H1 (cell line): ENCODE data around the gene CAST. TPM values are rescaled to one million over a fixed set of nuclear protein-coding genes. Genes with fewer than 3 reads are reported as not detected.

ENCODE experiments used
- ASH2L ChIP-seq: fragments of 200-600, 300-600 bp; sonication (generic); IDR thresholded peaks from one replicate; pipeline ENCODE4 v1.7.1; 2017; ENCODE audit warnings: low read length
- ATF2 ChIP-seq: IDR thresholded peaks from 2 replicates; pipeline ENCODE4 v1.6.1; 2012; ENCODE audit warnings: low read length, inconsistent platforms
- BACH1 ChIP-seq: IDR thresholded peaks from 2 replicates; pipeline ENCODE4 v1.6.1; 2012; ENCODE audit warnings: low read length, improper control_type of control experiment
- CBX8 ChIP-seq: fragments of 300-800, 300-1000 bp; sonication (generic); IDR thresholded peaks from 2 replicates; pipeline ENCODE4 v1.7.1; 2016; ENCODE audit warnings: low read depth, low read length, borderline replicate concordance
- CEBPB ChIP-seq: IDR thresholded peaks from 2 replicates; pipeline ENCODE4 v1.6.1; 2012; ENCODE audit warnings: low read depth, low read length
- CHD2 ChIP-seq: IDR thresholded peaks from 2 replicates; pipeline ENCODE4 v1.6.1; 2012; ENCODE audit warnings: low read length, improper control_type of control experiment
- CTCF ChIP-seq, 3 experiments: IDR thresholded peaks; 1 replicate in 2 of 3; 2 replicates in 1 of 3; pipeline versions ENCODE4 v1.5.1 to v1.6.1; 2011; ENCODE audit warnings: low read length in 3 of 3, mild to moderate bottlenecking in 3 of 3, inconsistent platforms in 2 of 3, low read depth in 1 of 3, moderate library complexity in 1 of 3; ENCODE audit not compliant: insufficient read depth in 1 of 3; ENCODE audit errors: control extremely low read depth in 1 of 3
- E2F6 ChIP-seq: IDR thresholded peaks from 2 replicates; pipeline ENCODE4 v1.6.1; 2012; ENCODE audit warnings: inconsistent platforms
- GTF2F1 ChIP-seq: IDR thresholded peaks from 2 replicates; pipeline ENCODE4 v1.6.1; 2012; ENCODE audit warnings: low read depth, low read length, improper control_type of control experiment, borderline replicate concordance
- HDAC6 ChIP-seq: IDR thresholded peaks from one replicate; pipeline ENCODE4 v1.7.1; 2012; ENCODE audit warnings: low read depth, mild to moderate bottlenecking, inconsistent platforms, low read length, moderate library complexity
- JUN ChIP-seq: IDR thresholded peaks from 2 replicates; pipeline ENCODE4 v1.6.1; 2011; ENCODE audit warnings: low read depth, mild to moderate bottlenecking, improper control_type of control experiment, low read length
- KDM1A ChIP-seq: fragments of 200-600, 300-600 bp; sonication (generic); IDR thresholded peaks from 2 replicates; pipeline ENCODE4 v1.7.1; 2016; ENCODE audit warnings: mild to moderate bottlenecking, low read length, borderline replicate concordance
- NRF1 ChIP-seq: IDR thresholded peaks from 2 replicates; pipeline ENCODE4 v1.6.1; 2011; ENCODE audit warnings: mild to moderate bottlenecking, low read depth, low read length, improper control_type of control experiment
- PHF8 ChIP-seq: fragments of 200-600 bp; sonication (generic); conservative IDR thresholded peaks from 2 replicates; pipeline ENCODE4 v1.7.1; 2012; ENCODE audit warnings: low read depth, mild to moderate bottlenecking, inconsistent platforms, low read length, moderate library complexity
- SIX5 ChIP-seq: IDR thresholded peaks from 2 replicates; pipeline ENCODE4 v1.6.1; 2011; ENCODE audit warnings: mild to moderate bottlenecking, low read depth, low read length
- SP4 ChIP-seq: IDR thresholded peaks from 2 replicates; pipeline ENCODE4 v1.6.1; 2012; ENCODE audit warnings: low read length, inconsistent platforms
- SRF ChIP-seq: IDR thresholded peaks from 2 replicates; pipeline ENCODE4 v1.6.1; 2011; ENCODE audit warnings: mild to moderate bottlenecking, low read depth, low read length, moderate library complexity
- TAF1 ChIP-seq: IDR thresholded peaks from 2 replicates; pipeline ENCODE4 v1.6.1; 2011; ENCODE audit warnings: mild to moderate bottlenecking, low read depth, low read length
- TBP ChIP-seq: IDR thresholded peaks from 2 replicates; pipeline ENCODE4 v1.6.1; 2011; ENCODE audit warnings: low read depth, low read length, improper control_type of control experiment
- TCF12 ChIP-seq: IDR thresholded peaks from 2 replicates; pipeline ENCODE4 v1.6.1; 2011; ENCODE audit warnings: low read depth, mild to moderate bottlenecking, low read length
- YY1 ChIP-seq: IDR thresholded peaks from 2 replicates; pipeline ENCODE4 v1.6.1; 2011; ENCODE audit warnings: low read depth, mild to moderate bottlenecking, low read length
- polyA plus RNA-seq, 7 experiments: library from polyadenylated mRNA; depleted of rRNA in 3 of 7; stranded (reverse) in 5 of 7; unstranded in 2 of 7; fragments of >200 nt in 5 of 7; fragments of 200-250 nt in 2 of 7; gene quantifications; 1 replicate in 5 of 7; 2 replicates in 1 of 7; 4 replicates in 1 of 7; pipeline versions ENCODE4 v1.2.1 to v1.2.3, GENCODE V29; 2011 to 2013; ENCODE audit warnings: missing spikeins in 2 of 7, mixed read lengths in 2 of 7
- total RNA-seq: library from RNA; stranded (reverse); fragmentation: NEBNext Ultra II Directional; extraction: Animal tissue kit (Norgen Biotek cat#: 25700); gene quantifications from 2 replicates; pipeline ENCODE4 v1.2.1, GENCODE V29; 2021

The CAST gene
- total and polyA plus RNA-seq, 2 of the 8 experiments (the other 6 are each of a cell fraction or from before 2014, with no cell fraction given), result 9.0 to 48.2 TPM

DNA sequence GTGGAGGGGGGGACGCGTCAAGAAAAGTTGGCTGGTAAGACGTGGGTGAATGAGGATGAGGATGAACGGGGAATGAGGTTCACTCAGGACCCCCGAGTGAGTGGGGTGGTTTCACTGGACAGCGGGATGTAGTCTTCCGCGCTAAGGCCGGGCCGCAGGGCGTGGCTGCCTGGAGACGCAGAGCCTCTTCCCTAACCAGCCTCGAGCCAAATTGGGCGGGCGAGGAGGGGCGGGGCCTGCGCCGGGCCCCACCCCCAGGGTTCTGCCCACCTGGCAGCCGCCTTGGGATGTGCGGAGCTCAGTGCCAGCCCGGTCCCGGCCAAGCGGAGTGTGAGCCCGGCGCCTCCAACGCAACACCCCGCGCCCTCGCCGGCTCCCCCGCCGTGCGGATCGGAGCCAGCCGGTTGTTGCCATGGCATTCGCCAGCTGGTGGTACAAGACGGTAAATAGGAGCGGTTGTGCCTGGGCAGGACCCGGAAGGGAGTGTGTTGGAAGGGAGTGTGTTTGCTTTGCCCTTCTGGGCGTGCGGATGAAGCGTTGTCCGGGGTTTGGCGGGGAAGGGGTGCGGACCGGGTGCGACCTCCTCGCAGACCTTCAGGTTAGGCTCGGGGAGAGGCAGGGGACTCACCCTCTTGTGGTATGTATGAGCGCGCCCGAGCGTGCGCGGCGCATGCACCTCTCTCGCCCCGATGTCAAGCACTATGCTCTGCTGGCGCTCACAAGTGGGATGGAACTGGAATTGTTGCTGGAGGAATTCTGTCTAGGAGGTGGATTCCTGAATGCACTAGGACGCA is 746 bp downstream of the CAST start (continued):
- TF ChIP-seq ATF2 (no peak), GTF2F1 (no peak), CTCF (IDR thresholded peaks at IDR 0.05; ENCODE audit: control extremely low read depth in 1 of 3, insufficient read depth in 1 of 3, low read depth in 1 of 3, low read length in 3 of 3) (no peak), TBP (peak; percentile 31), SP4 (no peak; the same call in 1 of the 2 replicates), CBX8 (no peak), TAF1 (peak; percentile 59), HDAC6 (no peak), YY1 (no peak), SIX5 (no peak), KDM1A (no peak; the same call in 1 of the 2 replicates), PHF8 (peak; percentile 32; the same call in 1 of the 2 replicates), TCF12 (no peak), BACH1 (no peak), SRF (no peak), NRF1 (no peak), CHD2 (no peak; the same call in 1 of the 2 replicates), ASH2L (peak; percentile 91), E2F6 (peak; percentile 33; the same call in 1 of the 2 replicates), JUN (no peak), CEBPB (no peak)
